ENCODE results near the gene ATP10A.
"Not testable (repeated sequence)": the region's sequence is repeated elsewhere in the genome, so short reads cannot be mapped to it uniquely, and the experiment has no call there.

Gene ATP10A

DNA sequence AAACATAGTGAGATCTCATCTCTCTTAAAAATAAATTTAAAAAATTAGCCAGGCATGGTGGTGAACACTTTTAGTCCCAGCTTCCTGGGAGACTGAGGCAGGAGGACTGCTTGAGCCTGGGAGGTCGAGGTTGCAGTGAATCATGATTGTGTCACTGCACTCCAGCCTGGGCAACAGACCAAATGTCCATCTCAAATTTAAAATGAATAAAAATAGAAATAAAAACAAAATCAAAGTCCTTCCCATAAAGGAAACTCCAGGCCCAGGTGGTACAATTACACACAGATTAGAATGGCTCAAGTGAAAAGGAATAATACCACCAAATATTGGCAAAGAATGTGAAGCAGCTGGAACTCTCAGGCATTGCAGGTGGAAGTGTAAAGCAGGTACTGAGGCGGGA is 19.3 kb upstream of the ATP10A start:
- DNase-seq (no peak), ATAC-seq (no peak)

- ATAC-seq, DNase-seq: not testable (repeated sequence)
These were observed 17.8 kb upstream of the ATP10A start for GRCh38 chr15:25880877-25881276.

DNA sequence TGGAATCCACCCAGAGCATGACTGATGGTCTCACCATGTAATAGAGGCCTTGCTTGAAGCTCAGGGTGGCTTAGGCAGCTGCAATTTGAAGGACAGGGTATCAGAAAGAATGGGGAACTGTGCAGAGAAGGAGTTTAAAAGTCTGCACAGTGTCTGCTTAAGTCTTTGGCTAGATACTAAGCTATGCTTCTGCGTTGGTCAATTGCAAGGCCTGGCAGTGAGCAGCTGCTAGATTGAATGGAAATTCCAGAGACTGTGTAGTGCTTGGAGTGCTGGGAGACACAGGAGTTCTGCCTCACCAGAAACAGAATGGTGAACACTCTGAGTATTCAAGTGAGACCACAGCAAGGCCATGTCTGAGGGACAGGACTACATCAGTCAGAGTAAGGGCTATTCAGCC is 17.3 kb upstream of the ATP10A start:
- ATAC-seq = no peak

DNA sequence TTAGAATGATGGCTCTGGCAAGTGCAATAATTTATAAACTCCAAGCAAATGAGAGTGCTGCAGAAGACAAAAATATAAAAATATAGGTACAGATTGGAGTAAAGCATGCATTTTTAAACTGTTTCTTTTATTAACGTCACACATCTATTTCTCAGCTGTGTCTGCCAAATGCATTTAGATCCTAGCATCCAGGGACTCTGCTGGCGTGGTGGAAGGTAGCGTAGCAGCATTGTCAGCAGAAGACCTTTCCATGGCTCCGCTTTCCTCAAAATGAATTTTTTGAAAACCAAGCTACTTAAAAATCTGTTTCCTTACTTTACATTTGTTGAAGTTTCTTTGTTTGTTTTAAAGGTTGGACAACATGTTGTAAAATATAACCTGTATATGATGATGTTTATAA is 16.3 kb upstream of the ATP10A start:
- DNase-seq = no peak

More for the DNA sequence above, 17.3 kb upstream of the ATP10A start:
- no peak for DNase-seq

DNA sequence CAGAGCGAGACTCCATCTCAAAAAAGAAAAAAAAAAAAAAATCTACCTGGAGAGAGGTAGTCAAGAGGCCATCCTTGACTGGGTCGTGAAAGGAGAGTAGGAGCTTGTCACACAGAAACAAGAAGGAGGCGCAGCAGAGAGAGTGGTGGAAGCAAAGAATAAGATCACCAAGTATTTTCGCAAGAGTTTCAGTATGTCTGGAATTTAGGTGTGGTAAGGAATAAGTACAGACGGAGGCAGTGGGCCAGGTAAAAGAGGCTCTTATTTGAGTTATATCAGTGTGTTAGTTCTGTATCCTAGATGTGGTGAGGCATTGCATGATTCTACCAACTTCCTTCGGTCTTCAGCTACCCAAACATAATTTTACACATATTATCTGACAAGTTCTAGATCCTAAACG is 14.6 kb upstream of the ATP10A start:
- no peak for ATAC-seq

More for the DNA sequence above, 16.3 kb upstream of the ATP10A start:
- no peak for ATAC-seq

GRCh38 chr15:25876231-25877140 is 13.4 kb upstream of the ATP10A start:
- DNase-seq (no peak), ATAC-seq (no peak)

More for the DNA sequence above, 14.6 kb upstream of the ATP10A start:
- no peak for DNase-seq

- ATAC-seq = no peak
- DNase-seq = no peak
These were observed 12.4 kb upstream of the ATP10A start for GRCh38 chr15:25875566-25875965.

DNA sequence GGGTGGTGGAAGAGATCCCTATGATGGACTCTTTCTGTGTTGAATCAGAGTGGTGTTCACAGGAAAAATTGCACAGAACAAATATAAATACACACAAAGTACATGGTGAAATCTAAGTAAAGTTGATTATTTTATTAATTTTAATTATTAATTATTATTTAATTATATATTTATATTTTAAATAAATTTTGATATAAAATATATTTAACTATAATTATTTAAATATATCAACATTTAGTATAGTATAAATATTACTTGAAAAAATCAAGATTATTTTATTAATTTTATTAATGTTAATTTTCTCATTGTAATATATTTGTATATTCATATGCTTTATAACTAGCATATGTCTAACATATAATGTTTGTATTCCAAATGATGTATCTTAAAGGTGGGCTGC is 11.3 kb upstream of the ATP10A start:
- ATAC-seq (no peak), DNase-seq (no peak)

DNA sequence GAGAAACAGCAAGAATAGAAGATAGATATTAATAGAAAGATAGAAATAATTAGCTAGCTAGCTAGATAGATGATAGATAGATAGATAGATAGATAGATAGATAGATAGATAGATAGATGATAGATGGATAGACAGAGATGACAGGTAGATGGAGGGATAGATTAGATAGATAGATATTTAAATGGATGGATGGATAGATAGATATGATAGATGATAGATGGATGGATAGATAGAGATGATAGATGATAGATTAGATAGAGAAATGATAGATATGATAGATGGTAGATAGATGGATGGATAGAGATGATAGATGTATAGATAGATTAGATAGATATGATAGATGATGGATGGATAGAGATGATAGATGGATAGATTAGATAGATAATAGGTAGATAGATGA is 8.3 kb upstream of the ATP10A start:
- no peak for ATAC-seq

DNA sequence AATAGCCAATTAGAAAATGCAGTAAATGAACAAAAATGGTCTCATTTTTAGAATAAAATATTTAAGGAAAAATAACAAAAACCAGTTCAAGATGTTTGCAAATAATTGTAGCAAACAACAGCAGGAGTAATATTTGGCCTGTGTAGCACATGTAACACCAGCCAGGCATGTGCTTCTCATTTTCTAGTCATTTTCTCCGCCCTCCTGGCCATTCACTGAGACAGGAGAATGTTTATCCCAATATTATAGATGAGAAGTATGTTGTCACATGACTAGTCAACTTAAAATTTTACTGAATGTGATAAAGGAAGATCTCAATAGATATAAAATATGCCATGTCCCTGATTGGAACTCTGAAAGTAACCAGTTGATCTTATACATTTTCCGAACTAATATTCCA is 7.8 kb upstream of the ATP10A start:
- ATAC-seq (no peak), DNase-seq (no peak)

More for the DNA sequence above, 8.3 kb upstream of the ATP10A start:
- no peak for DNase-seq

DNA sequence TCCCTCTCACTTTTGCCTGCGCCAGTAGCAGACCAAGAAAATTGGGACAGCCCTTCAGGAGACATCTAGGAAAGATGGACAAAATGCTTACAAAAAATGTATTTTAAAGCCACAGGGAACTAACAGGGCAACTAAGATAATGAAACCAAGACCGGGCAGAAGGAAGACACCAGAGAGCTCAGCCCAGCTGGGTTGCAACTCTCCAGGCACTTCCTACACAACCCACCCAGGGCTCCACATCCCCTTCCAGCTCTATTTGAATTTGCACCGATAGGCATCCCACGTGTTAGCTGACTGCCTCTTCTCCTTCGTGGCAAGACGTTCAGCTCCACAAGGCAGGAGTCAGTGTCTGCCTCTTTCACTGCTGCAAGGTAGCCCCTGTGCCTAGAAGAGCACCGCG is 6.6 kb upstream of the ATP10A start:
- no peak for DNase-seq
- ATAC-seq = peak; percentile 32

GRCh38 chr15:25866874-25867273 is 3.7 kb upstream of the ATP10A start:
- no peak for DNase-seq
- ATAC-seq = no peak

DNA sequence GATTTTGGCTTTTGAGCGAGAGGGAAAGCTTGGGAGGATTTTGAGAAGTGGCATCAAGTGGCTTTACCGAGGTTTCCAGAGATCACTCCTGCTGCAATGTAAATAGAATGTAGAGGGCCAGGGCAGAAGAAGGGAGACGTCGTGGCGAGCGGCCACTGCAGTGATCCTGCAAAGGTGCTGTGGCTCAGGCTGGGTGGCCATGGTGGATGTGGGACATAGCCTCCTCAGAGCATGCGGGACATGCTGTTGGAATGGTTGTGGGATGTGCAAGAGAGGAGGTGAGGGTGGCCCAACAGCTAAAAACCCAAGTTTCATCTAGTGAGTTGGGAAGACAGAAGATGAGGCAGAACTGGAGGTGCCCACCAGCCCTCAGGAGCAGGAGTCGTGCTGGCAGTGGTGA is 3.1 kb upstream of the ATP10A start:
- ATAC-seq = no peak
- no peak for DNase-seq

DNA sequence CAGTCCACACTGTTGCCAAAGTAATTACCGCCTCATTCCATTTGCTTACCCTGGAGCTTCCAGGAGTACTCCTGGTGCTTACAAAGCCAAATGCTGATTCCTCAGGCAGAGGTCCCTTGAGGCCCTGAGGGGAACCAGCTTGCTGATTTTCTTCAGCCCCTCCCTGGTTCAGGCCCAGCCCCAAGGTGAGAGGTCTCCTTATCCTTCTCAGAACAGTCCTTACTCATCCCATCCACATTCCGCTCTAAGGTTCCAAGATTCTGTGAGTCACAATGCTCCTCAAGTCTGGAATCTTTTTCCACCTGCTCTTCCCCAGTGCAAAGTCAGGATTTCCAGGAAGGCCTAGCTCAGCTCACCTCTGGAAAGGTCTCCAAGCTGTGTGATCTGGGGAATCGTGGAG is 1.8 kb upstream of the ATP10A start:
- ATAC-seq (no peak), DNase-seq (no peak)

- ATAC-seq (no peak), DNase-seq (no peak)
These were observed 947 bp upstream of the ATP10A start for GRCh38 chr15:25863968-25864580.

GRCh38 chr15:25862472-25863110 is 536 bp downstream of the ATP10A start:
- peak; percentile 41 for ATAC-seq
- peak; percentile 54 for DNase-seq

DNA sequence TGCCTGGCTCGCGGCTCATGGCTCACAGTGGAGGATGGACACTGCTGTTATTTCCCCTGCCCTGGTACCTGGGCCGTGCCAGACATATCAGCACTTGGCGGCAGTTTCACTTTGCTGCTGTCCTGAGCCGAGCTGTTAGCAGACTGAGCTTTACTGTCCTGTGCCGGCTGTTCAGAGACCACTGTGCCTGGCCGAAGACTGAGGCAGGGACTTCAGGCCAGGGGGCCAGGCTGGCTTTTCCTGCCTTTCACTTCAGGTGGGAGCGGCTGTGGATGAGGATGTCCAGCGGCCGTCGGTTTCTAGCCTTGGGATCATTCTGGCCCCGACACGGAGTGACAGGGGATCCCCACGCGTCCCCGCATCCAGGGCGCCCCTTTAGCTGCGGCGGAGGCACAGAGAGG is 1.1 kb downstream of the ATP10A start:
- ATAC-seq = peak; percentile 12
- DNase-seq = no peak

GRCh38 chr15:25860885-25861866 is 2.0 kb downstream of the ATP10A start:
- DNase-seq (no peak), ATAC-seq (peak; percentile 17)

GRCh38 chr15:25859838-25860645 is 3.1 kb downstream of the ATP10A start:
- peak; percentile 28 for ATAC-seq
- no peak for DNase-seq

- no peak for ATAC-seq
- DNase-seq = no peak
These were observed 4.0 kb downstream of the ATP10A start for GRCh38 chr15:25858952-25859760.
